Measurements from ENCODE around the gene PLPPR2. TPM values are rescaled to one million over a fixed set of nuclear protein-coding genes. Genes with fewer than 3 reads are reported as not detected.

The PLPPR2 gene
- total RNA-seq, 1 experiment from 2014 or later, result 0.67 TPM

DNA sequence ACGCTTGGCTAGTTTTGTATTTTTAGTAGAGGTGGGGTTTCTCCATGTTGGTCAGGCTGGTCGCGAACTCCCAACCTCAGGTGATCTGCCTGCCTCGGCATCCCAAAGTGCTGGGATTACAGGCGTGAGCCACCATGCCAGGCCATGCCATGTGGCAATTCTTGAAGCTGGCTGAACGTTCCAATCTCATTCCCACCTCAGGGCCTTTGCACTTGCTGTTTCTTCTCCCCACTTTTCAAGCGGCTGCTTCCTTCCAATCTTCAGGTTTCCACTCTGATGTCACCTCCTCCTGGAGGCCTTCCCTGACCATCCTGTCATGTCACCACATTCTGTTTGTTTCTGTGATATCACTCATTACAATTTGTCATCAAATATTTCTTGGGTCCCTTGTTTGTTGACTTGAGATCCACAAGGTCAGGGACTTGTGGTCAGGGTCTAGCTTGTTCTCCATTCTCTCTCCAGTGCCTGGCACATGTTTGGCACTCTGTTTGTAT, 24.7 kb downstream of the PLPPR2 start:
- peak overlapping the region; percentile 89 for H3K4me3 ChIP-seq (ENCODE audit: low read length)
- peak overlapping the region; percentile 83 for H3K27ac ChIP-seq (ENCODE audit: low read length)
- no peak overlapping the region for H2AFZ ChIP-seq (ENCODE audit: low read length)

GRCh38 chr19:11380653-11381537, 25.7 kb downstream of the PLPPR2 start:
- peak overlapping the region; percentile 93 for H3K4me2 ChIP-seq (ENCODE audit: low read depth, low read length, poor library complexity, severe bottlenecking)
- no peaks in the 10 kb centered on the region for H3K9me2 ChIP-seq (replicated peaks; ENCODE audit: insufficient read depth, low read length)
- H3K9me3 ChIP-seq (ENCODE audit: low read length), result no peaks in the 10 kb centered on the region
- H2AFZ ChIP-seq (ENCODE audit: low read length), result peak overlapping the region; percentile 99
- H3K4me3 ChIP-seq (ENCODE audit: low read length), result peak overlapping the region; percentile 89
- H3K27me3 ChIP-seq (ENCODE audit: low read length), result no peaks in the 10 kb centered on the region
- DNase-seq, result peak; percentile 99
- peak overlapping the region; percentile 83 for H3K27ac ChIP-seq (ENCODE audit: low read length)
- no peaks in the 10 kb centered on the region for H4K20me1 ChIP-seq (ENCODE audit: insufficient read depth, low read depth, low read length)
- 0 out of 2 replicates have a peak, but pooled peaks cover 4% of the 10 kb centered on the region for H3K36me3 ChIP-seq (ENCODE audit: insufficient read depth, low read length)
- H3K9ac ChIP-seq (ENCODE audit: low read length), result peak overlapping the region; percentile 87
- H3K79me2 ChIP-seq (ENCODE audit: low read length), result peaks cover 38% of the 10 kb centered on the region
- peaks cover 58% of the 10 kb centered on the region for H3K4me1 ChIP-seq (ENCODE audit: low read length)

More for the DNA sequence above, 24.7 kb downstream of the PLPPR2 start:
- H4K20me1 ChIP-seq (ENCODE audit: insufficient read depth, low read depth, low read length), result no peaks in the 10 kb centered on the region
- H3K9me2 ChIP-seq (replicated peaks; ENCODE audit: insufficient read depth, low read length), result no peaks in the 10 kb centered on the region
- no peaks in the 10 kb centered on the region for H3K9me3 ChIP-seq (ENCODE audit: low read length)
- no peaks in the 10 kb centered on the region for H3K27me3 ChIP-seq (ENCODE audit: low read length)
- peak overlapping the region; percentile 93 for H3K4me2 ChIP-seq (ENCODE audit: low read depth, low read length, poor library complexity, severe bottlenecking)
- H3K36me3 ChIP-seq (ENCODE audit: insufficient read depth, low read length), result 0 out of 2 replicates have a peak, but pooled peaks cover 4% of the 10 kb centered on the region
- H3K79me2 ChIP-seq (ENCODE audit: low read length), result peaks cover 46% of the 10 kb centered on the region
- no peak for DNase-seq
- peak overlapping the region; percentile 87 for H3K9ac ChIP-seq (ENCODE audit: low read length)
- peaks cover 62% of the 10 kb centered on the region for H3K4me1 ChIP-seq (ENCODE audit: low read length)

- H3K4me3 ChIP-seq (ENCODE audit: low read length), result peak overlapping the region; percentile 89; the same call in 1 of the 2 replicates
- H3K27me3 ChIP-seq (ENCODE audit: low read length), result no peaks in the 10 kb centered on the region
- no peaks in the 10 kb centered on the region for H4K20me1 ChIP-seq (ENCODE audit: insufficient read depth, low read depth, low read length)
- H3K4me2 ChIP-seq (ENCODE audit: low read depth, low read length, poor library complexity, severe bottlenecking), result peak overlapping the region; percentile 13
- peaks cover 23% of the 10 kb centered on the region for H3K79me2 ChIP-seq (ENCODE audit: low read length)
- no peaks in the 10 kb centered on the region for H3K9me3 ChIP-seq (ENCODE audit: low read length)
- no peak overlapping the region for H2AFZ ChIP-seq (ENCODE audit: low read length)
- 0 out of 2 replicates have a peak, but pooled peaks cover under 1% of the 10 kb centered on the region for H3K36me3 ChIP-seq (ENCODE audit: insufficient read depth, low read length)
- DNase-seq, result peak; percentile 58
- H3K9ac ChIP-seq (ENCODE audit: low read length), result no peak overlapping the region
- H3K9me2 ChIP-seq (replicated peaks; ENCODE audit: insufficient read depth, low read length), result no peaks in the 10 kb centered on the region
- no peak overlapping the region for H3K27ac ChIP-seq (ENCODE audit: low read length)
- H3K4me1 ChIP-seq (ENCODE audit: low read length), result peaks cover 38% of the 10 kb centered on the region
These were observed 27.9 kb downstream of the PLPPR2 start for GRCh38 chr19:11382898-11383705.

DNA sequence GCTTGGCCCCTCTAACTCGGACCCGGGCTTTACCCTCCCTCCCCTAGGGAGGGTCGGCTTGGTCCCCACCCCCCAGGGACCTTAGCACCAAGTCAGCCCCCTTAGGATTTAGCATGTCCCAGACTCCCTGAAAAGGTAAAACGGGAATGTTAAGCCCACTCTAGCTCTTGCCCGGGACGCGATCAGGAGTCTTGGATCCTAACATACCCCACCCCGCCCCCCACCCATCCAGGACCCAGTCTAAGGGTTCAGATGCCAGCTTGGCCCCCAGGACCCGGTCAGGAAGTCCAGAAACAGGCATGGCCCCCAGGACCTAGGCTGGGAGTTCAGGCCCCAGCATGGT, 28.4 kb downstream of the PLPPR2 start:
- no peaks in the 10 kb centered on the region for H4K20me1 ChIP-seq (ENCODE audit: insufficient read depth, low read depth, low read length)
- peaks cover 17% of the 10 kb centered on the region for H3K79me2 ChIP-seq (ENCODE audit: low read length)
- H3K4me1 ChIP-seq (ENCODE audit: low read length), result peaks cover 32% of the 10 kb centered on the region
- no peaks in the 10 kb centered on the region for H3K27me3 ChIP-seq (ENCODE audit: low read length)
- no peak overlapping the region for H3K4me3 ChIP-seq (ENCODE audit: low read length)
- no peaks in the 10 kb centered on the region for H3K36me3 ChIP-seq (ENCODE audit: insufficient read depth, low read length)
- no peaks in the 10 kb centered on the region for H3K9me2 ChIP-seq (replicated peaks; ENCODE audit: insufficient read depth, low read length)
- no peaks in the 10 kb centered on the region for H3K9me3 ChIP-seq (ENCODE audit: low read length)
- no peak overlapping the region for H3K9ac ChIP-seq (ENCODE audit: low read length)
- no peak for DNase-seq
- no peak overlapping the region for H3K27ac ChIP-seq (ENCODE audit: low read length)
- H3K4me2 ChIP-seq (ENCODE audit: low read depth, low read length, poor library complexity, severe bottlenecking), result peak overlapping the region; percentile 13
- H2AFZ ChIP-seq (ENCODE audit: low read length), result no peak overlapping the region

GRCh38 chr19:11384778-11385129, 29.5 kb downstream of the PLPPR2 start:
- Histone ChIP-seq H3K4me1 (ENCODE audit: low read length) (peaks cover 23% of the 10 kb centered on the region), H3K4me3 (ENCODE audit: low read length) (no peak overlapping the region), H3K79me2 (ENCODE audit: low read length) (peaks cover 9% of the 10 kb centered on the region), H4K20me1 (ENCODE audit: insufficient read depth, low read depth, low read length) (no peaks in the 10 kb centered on the region), H3K36me3 (ENCODE audit: insufficient read depth, low read length) (no peaks in the 10 kb centered on the region), H3K9me3 (ENCODE audit: low read length) (no peaks in the 10 kb centered on the region), H2AFZ (ENCODE audit: low read length) (no peak overlapping the region), H3K9me2 (replicated peaks; ENCODE audit: insufficient read depth, low read length) (no peaks in the 10 kb centered on the region), H3K9ac (ENCODE audit: low read length) (no peak overlapping the region), H3K27me3 (ENCODE audit: low read length) (no peaks in the 10 kb centered on the region), H3K27ac (ENCODE audit: low read length) (no peak overlapping the region), H3K4me2 (ENCODE audit: low read depth, low read length, poor library complexity, severe bottlenecking) (no peak overlapping the region)
- DNase-seq, result no peak

DNA sequence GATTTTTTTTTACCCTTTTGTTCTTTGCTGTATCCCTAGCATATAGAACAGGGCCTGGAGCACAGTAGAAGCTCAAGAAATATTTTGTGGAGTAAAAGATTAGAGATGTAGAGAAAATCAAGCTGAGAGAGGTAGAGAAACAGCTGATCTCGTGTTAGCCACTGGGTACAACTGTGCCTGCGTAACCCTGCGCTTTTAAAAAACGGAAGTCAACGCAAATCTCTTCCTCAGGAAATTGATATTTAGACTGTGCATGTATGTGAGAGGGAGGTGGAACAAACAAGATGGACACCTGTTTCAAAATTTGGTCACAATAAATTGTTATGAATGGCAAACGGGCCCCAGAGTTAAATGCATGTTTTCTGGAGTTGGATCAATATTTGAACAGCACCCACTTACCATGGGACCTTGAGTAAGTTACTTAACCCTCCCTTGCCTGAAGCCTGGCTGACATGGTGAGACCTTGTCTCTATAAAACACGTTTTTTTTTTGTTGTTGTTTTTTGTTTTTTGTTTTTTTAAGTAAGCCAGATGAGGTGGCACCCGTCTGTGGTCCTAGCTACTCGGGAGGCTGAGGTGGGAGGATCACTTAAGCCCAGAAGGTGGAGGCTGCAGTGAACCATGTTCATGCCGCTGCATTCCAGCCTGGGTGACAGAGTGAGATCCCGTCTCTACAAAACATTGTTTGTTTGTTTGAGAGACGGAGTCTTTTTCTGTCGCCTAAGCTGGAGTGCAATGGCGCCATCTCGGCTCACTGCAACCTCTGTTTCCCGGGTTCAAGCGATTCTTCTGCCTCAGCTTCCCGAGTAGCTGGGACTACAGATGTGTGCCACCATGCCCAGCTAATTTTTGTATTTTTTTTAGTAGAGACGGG, 32.2 kb downstream of the PLPPR2 start:
- Histone ChIP-seq H3K27ac (ENCODE audit: low read length) (no peak overlapping the region), H3K4me2 (ENCODE audit: low read depth, low read length, poor library complexity, severe bottlenecking) (no peak overlapping the region), H4K20me1 (ENCODE audit: insufficient read depth, low read depth, low read length) (no peaks in the 10 kb centered on the region), H2AFZ (ENCODE audit: low read length) (no peak overlapping the region), H3K9me3 (ENCODE audit: low read length) (no peaks in the 10 kb centered on the region), H3K79me2 (ENCODE audit: low read length) (no peaks in the 10 kb centered on the region), H3K36me3 (ENCODE audit: insufficient read depth, low read length) (no peaks in the 10 kb centered on the region), H3K9ac (ENCODE audit: low read length) (no peak overlapping the region), H3K9me2 (replicated peaks; ENCODE audit: insufficient read depth, low read length) (no peaks in the 10 kb centered on the region), H3K27me3 (ENCODE audit: low read length) (no peaks in the 10 kb centered on the region), H3K4me3 (ENCODE audit: low read length) (no peak overlapping the region), H3K4me1 (ENCODE audit: low read length) (peaks cover 9% of the 10 kb centered on the region)
- no peak for DNase-seq

DNA sequence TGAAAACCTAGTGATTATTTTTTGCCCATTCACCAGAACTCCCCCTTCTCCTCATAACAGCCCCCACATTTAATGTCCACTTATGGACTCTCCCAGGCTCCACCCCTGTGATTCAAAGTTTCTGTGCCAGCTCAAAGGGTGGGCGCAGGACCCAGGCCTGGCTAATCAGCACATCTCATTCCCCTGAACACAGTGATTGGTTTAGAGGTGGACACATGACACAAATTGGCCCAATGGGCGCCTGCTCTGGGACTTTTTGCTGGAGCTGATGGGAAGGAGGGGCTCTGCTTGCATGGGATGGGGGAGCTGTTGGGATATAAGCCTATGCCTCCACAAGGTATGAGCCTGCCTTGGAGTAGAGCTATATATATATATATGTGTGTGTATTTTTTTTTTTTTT, 35.1 kb downstream of the PLPPR2 start:
- no peak overlapping the region for H3K4me3 ChIP-seq (ENCODE audit: low read length)
- H3K36me3 ChIP-seq (ENCODE audit: insufficient read depth, low read length), result no peaks in the 10 kb centered on the region
- no peak overlapping the region for H3K27ac ChIP-seq (ENCODE audit: low read length)
- no peaks in the 10 kb centered on the region for H3K9me3 ChIP-seq (ENCODE audit: low read length)
- no peaks in the 10 kb centered on the region for H3K9me2 ChIP-seq (replicated peaks; ENCODE audit: insufficient read depth, low read length)
- no peaks in the 10 kb centered on the region for H3K79me2 ChIP-seq (ENCODE audit: low read length)
- no peaks in the 10 kb centered on the region for H3K4me1 ChIP-seq (ENCODE audit: low read length)
- H3K4me2 ChIP-seq (ENCODE audit: low read depth, low read length, poor library complexity, severe bottlenecking), result no peak overlapping the region
- no peak overlapping the region for H3K9ac ChIP-seq (ENCODE audit: low read length)
- no peak for DNase-seq
- no peaks in the 10 kb centered on the region for H3K27me3 ChIP-seq (ENCODE audit: low read length)
- H4K20me1 ChIP-seq (ENCODE audit: insufficient read depth, low read depth, low read length), result no peaks in the 10 kb centered on the region
- no peak overlapping the region for H2AFZ ChIP-seq (ENCODE audit: low read length)

Measured in Karpas-422 (cell line).